Bone marrow (tissue), 2 donors: ENCODE measurements around the gene FUT8.

Experiments used
- DNase-seq, 2 donors: peaks; one replicate each; lab custom pipeline; 2025; lab: John Stamatoyannopoulos, UW

FUT8 gene

GRCh38 chr14:65412032-65412846, at the start of gene FUT8:
TSS of gene FUT8 (plus strand) at chr14:65412730. CDS start at chr14:65561564, 148,834 bp downstream.
- peak; percentile 48 to 92 for DNase-seq

GRCh38 chr14:65366802-65367565, 45.5 kb upstream of the FUT8 start:
- no peak for DNase-seq

- DNase-seq, result no peak
Observed at GRCh38 chr14:65369560-65369959, 43.0 kb upstream of the FUT8 start.

GRCh38 chr14:65370801-65371248, 41.7 kb upstream of the FUT8 start:
- DNase-seq, result no peak

GRCh38 chr14:65371784-65372183, 40.7 kb upstream of the FUT8 start:
- no peak for DNase-seq

GRCh38 chr14:65373016-65373670, 39.4 kb upstream of the FUT8 start:
- DNase-seq, result no peak

GRCh38 chr14:65373671-65374039, 38.9 kb upstream of the FUT8 start:
- no peak for DNase-seq

- no peak for DNase-seq
Observed at GRCh38 chr14:65377576-65377975, 35.0 kb upstream of the FUT8 start.

GRCh38 chr14:65382586-65382985, 29.9 kb upstream of the FUT8 start:
- no peak for DNase-seq

- DNase-seq, result no peak
Observed at GRCh38 chr14:65387171-65387570, 25.4 kb upstream of the FUT8 start.

GRCh38 chr14:65387628-65388027, 24.9 kb upstream of the FUT8 start:
- DNase-seq, result no peak

- no peak for DNase-seq
Observed at GRCh38 chr14:65392296-65392695, 20.2 kb upstream of the FUT8 start.

GRCh38 chr14:65396082-65396910, 16.2 kb upstream of the FUT8 start:
- no peak for DNase-seq

- DNase-seq, result no peak
Observed at GRCh38 chr14:65403231-65403630, 9.3 kb upstream of the FUT8 start.

GRCh38 chr14:65408113-65408512, 4.4 kb upstream of the FUT8 start:
- no peak for DNase-seq

GRCh38 chr14:65410640-65411039, 1.9 kb upstream of the FUT8 start:
- DNase-seq, result no peak

GRCh38 chr14:65411656-65412031, 886 bp upstream of the FUT8 start:
- DNase-seq, result peak; percentile 8 to 82

GRCh38 chr14:65412856-65413738, 567 bp downstream of the FUT8 start:
- DNase-seq, result peak; percentile 14 to 92

- DNase-seq, result no peak
Observed at GRCh38 chr14:65413739-65414045, 1.2 kb downstream of the FUT8 start.

- DNase-seq, result no peak
Observed at GRCh38 chr14:65414961-65415589, 2.5 kb downstream of the FUT8 start.

- DNase-seq, result no peak
Observed at GRCh38 chr14:65415613-65416012, 3.1 kb downstream of the FUT8 start.
